Cardiac muscle cell (in vitro differentiated cells and primary cell): ENCODE results near the gene SRPRA. TPM values are rescaled to one million over a fixed set of nuclear protein-coding genes. Genes with fewer than 3 reads are reported as not detected.
"Not testable (repeated sequence)": the region's sequence is repeated elsewhere in the genome, so short reads cannot be mapped to it uniquely, and the experiment has no call there.

Experiments
- DNase-seq, 2 donors: peaks; one replicate each; pipeline versions ENCODE4 v3.0.0 to v3.0.0-alpha.2; 2010 to 2017; ENCODE audit warnings: low read depth in 1 of 2, low spot score in 1 of 2
- H3K27ac ChIP-seq: fragments of 200-600 bp; sonication (generic); 2 replicates; pipeline ENCODE4 v1.5.1; 2016
- H3K27me3 ChIP-seq: fragments of 200-600 bp; sonication (generic); 2 replicates; pipeline ENCODE4 v1.6.0; 2016; ENCODE audit warnings: control low read depth
- H3K36me3 ChIP-seq: fragments of 200-600 bp; sonication (generic); 2 replicates; pipeline ENCODE4 v1.5.1; 2016; ENCODE audit warnings: control low read depth
- H3K4me1 ChIP-seq: fragments of 200-600 bp; sonication (generic); 2 replicates; pipeline ENCODE4 v1.8.1; 2017; ENCODE audit warnings: low read depth, mild to moderate bottlenecking, mixed run types
- H3K4me3 ChIP-seq: fragments of 200-600 bp; sonication (generic); 2 replicates; pipeline ENCODE4 v1.5.1; 2016; ENCODE audit warnings: mild to moderate bottlenecking
- H3K9me3 ChIP-seq: fragments of 200-600 bp; sonication (generic); 2 replicates; pipeline ENCODE4 v1.5.1; 2017; ENCODE audit warnings: low read depth, mild to moderate bottlenecking, control low read depth
- CTCF ChIP-seq: IDR thresholded peaks from 2 replicates; pipeline ENCODE4 v1.5.1; 2012; ENCODE audit warnings: low read depth, mild to moderate bottlenecking, low read length
- polyA plus RNA-seq: library from polyadenylated mRNA; unstranded; fragments of >200 nt; fragmentation: Nextera tagmentation; extraction: Ambion mirVana; gene quantifications from 2 replicates; pipeline ENCODE4 v1.2.1, GENCODE V29; 2016
- total RNA-seq: library from RNA; depleted of rRNA; stranded (reverse); fragments of >200 nt; gene quantifications from 2 replicates; pipeline ENCODE4 v1.2.3, GENCODE V29; 2016

SRPRA gene
- total and polyA plus RNA-seq, 2 experiments from 2014 or later = 42.9 to 76.6 TPM

GRCh38 chr11:126257764-126258163 lies 10.9 kb downstream of the SRPRA start:
- no peak overlapping the region for H3K27ac ChIP-seq
- no peak overlapping the region for H3K4me3 ChIP-seq
- DNase-seq = peak in 1 of 2 donors; percentile 62
- peaks cover 49% of the 10 kb centered on the region for H3K36me3 ChIP-seq
- no peaks in the 10 kb centered on the region for H3K4me1 ChIP-seq
- H3K9me3 ChIP-seq = no peaks in the 10 kb centered on the region
- H3K27me3 ChIP-seq = no peaks in the 10 kb centered on the region
- TF ChIP-seq CTCF = no peak

GRCh38 chr11:126257144-126257543 lies 11.6 kb downstream of the SRPRA start:
- Histone ChIP-seq H3K4me3 (no peak overlapping the region), H3K4me1 (no peaks in the 10 kb centered on the region), H3K36me3 (peaks cover 43% of the 10 kb centered on the region), H3K9me3 (no peaks in the 10 kb centered on the region), H3K27me3 (no peaks in the 10 kb centered on the region), H3K27ac (no peak overlapping the region)
- no peak for TF ChIP-seq CTCF
- no peak for DNase-seq

GRCh38 chr11:126256216-126256615 lies 12.5 kb downstream of the SRPRA start:
- Histone ChIP-seq H3K27ac (no peak overlapping the region), H3K4me3 (no peak overlapping the region), H3K27me3 (no peaks in the 10 kb centered on the region), H3K4me1 (no peaks in the 10 kb centered on the region), H3K9me3 (no peaks in the 10 kb centered on the region), H3K36me3 (peaks cover 34% of the 10 kb centered on the region)
- DNase-seq = no peak
- TF ChIP-seq CTCF = no peak

GRCh38 chr11:126255507-126255906 lies 13.2 kb downstream of the SRPRA start:
- not testable (repeated sequence) for H3K4me3 ChIP-seq, DNase-seq, H3K27me3 ChIP-seq, H3K9me3 ChIP-seq, H3K4me1 ChIP-seq, H3K27ac ChIP-seq
- H3K36me3 ChIP-seq = peaks cover 32% of the 10 kb centered on the region

GRCh38 chr11:126254819-126255218 lies 13.9 kb downstream of the SRPRA start:
- Histone ChIP-seq H3K27ac (no peak overlapping the region), H3K36me3 (peaks cover 33% of the 10 kb centered on the region), H3K4me1 (no peaks in the 10 kb centered on the region), H3K27me3 (no peaks in the 10 kb centered on the region), H3K4me3 (no peak overlapping the region), H3K9me3 (no peaks in the 10 kb centered on the region)
- no peak for DNase-seq
- no peak for TF ChIP-seq CTCF

GRCh38 chr11:126253265-126253664 lies 15.4 kb downstream of the SRPRA start:
- H3K27me3 ChIP-seq = no peaks in the 10 kb centered on the region
- no peak for DNase-seq
- no peak for TF ChIP-seq CTCF

More at GRCh38 chr11:126253265-126253664, 15.4 kb downstream of the SRPRA start:
- Histone ChIP-seq H3K9me3 (no peaks in the 10 kb centered on the region), H3K27ac (no peak overlapping the region), H3K4me3 (no peak overlapping the region), H3K4me1 (no peaks in the 10 kb centered on the region), H3K36me3 (peaks cover 36% of the 10 kb centered on the region)
